OCI-LY7 (cell line): ENCODE measurements around the gene KCNH1.

Experiments
- CTCF ChIP-seq: fragments of 200-600 bp; sonication (generic); conservative IDR thresholded peaks from 2 replicates; pipeline ENCODE4 v1.5.1; 2014; ENCODE audit warnings: mild to moderate bottlenecking, antibody characterized with exemption, low read length, moderate library complexity, mixed read lengths
- EZH2phosphoT487 ChIP-seq: fragments of 200-600 bp; sonication (generic); IDR thresholded peaks from 2 replicates; pipeline ENCODE4 v1.6.1; 2018; ENCODE audit warnings: low read depth, borderline replicate concordance, mild to moderate bottlenecking, mixed run types, antibody characterized with exemption, low read length, moderate library complexity, mixed read lengths

- TF ChIP-seq CTCF (no peak), EZH2phosphoT487 (no peak)
These were observed 418.9 kb downstream of the KCNH1 start for GRCh38 chr1:210715072-210715471.
